SK-N-MC (cell line): ENCODE measurements around the gene ATP1A2.

ENCODE experiments used
- EZH2 ChIP-seq: fragments of 200-600 bp; sonication (generic); IDR thresholded peaks from one replicate; pipeline ENCODE4 v1.6.1; 2017; ENCODE audit warnings: antibody characterized with exemption
- FOXP2 ChIP-seq: optimal IDR thresholded peaks from 2 replicates; pipeline ENCODE3; 2011; ENCODE audit warnings: mild to moderate bottlenecking, moderate library complexity; ENCODE audit not compliant: insufficient read depth; ENCODE audit errors: extremely low read length, control extremely low read depth
- POLR2AphosphoS5 ChIP-seq: IDR thresholded peaks from 2 replicates; pipeline ENCODE4 v1.6.1; 2012; ENCODE audit warnings: mild to moderate bottlenecking, low read depth, low read length, borderline replicate concordance

DNA sequence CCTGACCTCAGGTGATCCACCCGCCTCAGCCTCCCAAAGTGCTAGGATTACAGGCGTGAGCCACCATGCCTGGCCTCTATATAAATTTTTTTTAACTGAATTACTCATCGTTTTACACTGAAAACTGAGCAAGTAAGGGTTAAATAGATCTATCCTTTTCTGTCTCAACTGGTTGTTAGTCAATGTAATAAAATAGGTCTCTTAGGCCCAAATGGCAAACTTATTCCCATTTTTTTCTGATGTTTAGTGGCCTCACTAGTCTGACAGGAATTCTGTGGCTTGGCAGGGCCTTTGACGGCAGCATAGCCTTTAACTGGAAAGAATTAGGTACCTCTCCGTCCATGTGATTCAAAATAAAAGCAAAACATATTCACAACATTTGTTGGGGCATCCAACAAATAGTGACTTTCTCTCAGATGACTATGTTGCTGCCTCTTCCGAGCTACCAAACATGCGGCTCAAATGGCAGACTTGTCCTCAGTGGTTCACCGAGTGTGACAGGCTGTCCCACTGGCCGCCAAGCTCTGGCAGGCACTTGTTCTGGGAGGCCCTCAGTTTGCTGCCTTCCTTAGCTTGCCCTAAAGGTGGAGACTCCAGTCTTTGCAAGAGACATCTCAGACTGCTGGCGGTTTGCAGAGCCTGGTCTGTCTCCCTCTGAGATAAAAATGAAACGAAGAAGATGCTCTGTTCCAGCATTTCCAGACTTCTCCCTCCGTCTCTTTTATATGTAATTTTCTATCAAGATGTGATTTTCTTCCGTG lies 53.2 kb downstream of the ATP1A2 start:
- TF ChIP-seq EZH2 (no peak), POLR2AphosphoS5 (no peak), FOXP2 (no peak)
